GM12878 (cell line): ENCODE results near the gene MCM3AP. TPM values are rescaled to one million over a fixed set of nuclear protein-coding genes. Genes with fewer than 3 reads are reported as not detected.

Source experiments
- ATAC-seq: fragments of 200-7000 bp; cut with Tn5 transposase; 3 replicates; pipeline ENCODE4 v1.9.1; 2020; ENCODE audit warnings: mild to moderate bottlenecking, moderate library complexity
- BruUV-seq: library from RNA; stranded (reverse); fragments of 400-500 nt; replicated peaks from 2 replicates; lab custom pipeline; 2021; lab: Mats Ljungman, UMichigan
- CTCF ChIA-PET: fragments of 300-600 bp; sonication (Branson Sonifier 250); formaldehyde crosslinking; extraction: SDS; loops from one replicate; lab custom pipeline; 2021; ENCODE audit warnings: inconsistent platforms; lab: Yijun Ruan, JAX
- POLR2A ChIA-PET: fragments of 350-600 bp; formaldehyde crosslinking; extraction: SDS; loops from one replicate; lab custom pipeline; 2021; ENCODE audit warnings: inconsistent platforms; lab: Charles Lee
- RAD21 ChIA-PET: fragments of 300-600 bp; sonication (Branson Sonifier 250); formaldehyde crosslinking; loops from one replicate; lab custom pipeline; 2023; ENCODE audit warnings: antibody characterized with exemption; ENCODE audit not compliant: unreplicated experiment; lab: Charles Lee
- SMC1A ChIA-PET: fragments of 300-600 bp; sonication (Branson Sonifier 250); formaldehyde crosslinking; loops from one replicate; lab custom pipeline; 2023; ENCODE audit not compliant: unreplicated experiment, uncharacterized antibody; lab: Charles Lee
- DNase-seq: peaks from one replicate; pipeline ENCODE4 v3.0.0-alpha.2; 2011; ENCODE audit warnings: low read depth, low spot score
- FAIRE-seq: peaks from 3 replicates; lab custom pipeline; 2011; peaks lifted over from hg19 to GRCh38; lab: Jason Lieb, UNC
- H2AFZ ChIP-seq: 2 replicates; pipeline ENCODE4 v1.6.0; 2011; ENCODE audit warnings: low read depth, low read length, control low read depth; ENCODE audit not compliant: control insufficient read depth
- H3K27ac ChIP-seq: 2 replicates; pipeline ENCODE4 v1.5.1; 2011; ENCODE audit warnings: control low read depth; ENCODE audit not compliant: control insufficient read depth, insufficient read depth
- H3K27me3 ChIP-seq, 2 experiments: replicated peaks in 1 of 2; 2 replicates each; pipeline versions ENCODE4 v1.6.0 to v1.6.1; 2011; ENCODE audit warnings: low read length in 1 of 2; ENCODE audit not compliant: control insufficient read depth in 2 of 2, insufficient read depth in 2 of 2
- H3K36me3 ChIP-seq, 2 experiments: 2 replicates each; pipeline ENCODE4 v1.5.1; 2011; ENCODE audit warnings: low read length in 1 of 2; ENCODE audit not compliant: control insufficient read depth in 2 of 2, insufficient read depth in 2 of 2
- H3K4me1 ChIP-seq: 2 replicates; pipeline ENCODE4 v1.6.1; 2011; ENCODE audit warnings: mild to moderate bottlenecking, low read length, moderate library complexity, mixed read lengths; ENCODE audit not compliant: control insufficient read depth, insufficient read depth
- H3K4me2 ChIP-seq: 2 replicates; pipeline ENCODE4 v1.6.0; 2011; ENCODE audit warnings: control low read depth; ENCODE audit not compliant: control insufficient read depth, insufficient read depth
- H3K4me3 ChIP-seq: fragments of 200-600 bp; sonication (generic); 2 replicates; pipeline ENCODE4 v1.5.1; 2016
- H3K79me2 ChIP-seq: 2 replicates; pipeline ENCODE4 v1.6.0; 2011; ENCODE audit warnings: low read length; ENCODE audit not compliant: control insufficient read depth, insufficient read depth
- H3K9ac ChIP-seq: 2 replicates; pipeline ENCODE4 v1.8.0; 2011; ENCODE audit warnings: low read length, control low read depth, mixed read lengths; ENCODE audit not compliant: control insufficient read depth, insufficient read depth
- H3K9me3 ChIP-seq: replicated peaks from 3 replicates; pipeline ENCODE4 v1.5.1; 2011; ENCODE audit warnings: mild to moderate bottlenecking, low read length; ENCODE audit not compliant: control insufficient read depth, insufficient read depth
- H4K20me1 ChIP-seq: 2 replicates; pipeline ENCODE4 v1.6.0; 2011; ENCODE audit not compliant: control insufficient read depth, insufficient read depth
- BCL11A ChIP-seq: IDR thresholded peaks from 2 replicates; pipeline ENCODE4 v1.6.1; 2011; ENCODE audit warnings: low read depth, low read length
- CBX5 ChIP-seq: sonication (generic); IDR thresholded peaks from 2 replicates; pipeline ENCODE4 v1.6.1; 2016; ENCODE audit warnings: low read depth, moderate library complexity, mild to moderate bottlenecking, inconsistent platforms
- GATAD2B ChIP-seq: fragments of 450-650 bp; conservative IDR thresholded peaks from 2 replicates; pipeline ENCODE4 v1.6.1; 2017; ENCODE audit warnings: low read depth, mild to moderate bottlenecking, moderate library complexity
- KLF5 ChIP-seq: fragments of 450-650 bp; IDR thresholded peaks from 2 replicates; pipeline ENCODE4 v1.6.1; 2014; ENCODE audit warnings: mild to moderate bottlenecking; ENCODE audit not compliant: partially characterized antibody
- NRF1 ChIP-seq: conservative IDR thresholded peaks from 2 replicates; pipeline ENCODE4 v1.6.1; 2011; ENCODE audit warnings: mild to moderate bottlenecking, low read depth, low read length, improper control_type of control experiment
- RUNX3 ChIP-seq: IDR thresholded peaks from 2 replicates; pipeline ENCODE4 v1.6.1; 2012; ENCODE audit warnings: low read length, inconsistent platforms
- SMARCA5 ChIP-seq: fragments of 450-650 bp; IDR thresholded peaks from 2 replicates; pipeline ENCODE4 v1.6.1; 2017; ENCODE audit warnings: mild to moderate bottlenecking
- STAT1 ChIP-seq: fragments of 450-650 bp; conservative IDR thresholded peaks from 2 replicates; pipeline ENCODE4 v1.6.1; 2014; ENCODE audit warnings: antibody characterized with exemption, mild to moderate bottlenecking
- TARDBP ChIP-seq: IDR thresholded peaks from 2 replicates; pipeline ENCODE4 v1.6.1; 2016; ENCODE audit warnings: borderline replicate concordance
- ZBED1 ChIP-seq: IDR thresholded peaks from 2 replicates; pipeline ENCODE4 v1.6.1; 2016; ENCODE audit warnings: borderline replicate concordance
- ZNF207 ChIP-seq: fragments of 450-650 bp; IDR thresholded peaks from 2 replicates; pipeline ENCODE4 v1.6.1; 2014; ENCODE audit warnings: antibody characterized with exemption, mild to moderate bottlenecking, borderline replicate concordance
- ZSCAN29 ChIP-seq: fragments of 450-650 bp; IDR thresholded peaks from 2 replicates; pipeline ENCODE4 v1.6.1; 2017; ENCODE audit warnings: mild to moderate bottlenecking, moderate library complexity
- WGBS: methylation state at CpG from one replicate; pipeline ENCODE4 v1.1.6; 2016; ENCODE audit warnings: low lambda C conversion rate; ENCODE audit not compliant: insufficient replicate concordance, insufficient coverage; ENCODE audit errors: missing lambda C conversion rate; 5-methylcytosine and 5-hydroxymethylcytosine counted together
- in situ Hi-C: fragments of 300-500 bp; cut with MboI; formaldehyde crosslinking; loops from 9 replicates; pipeline ENCODE4 v1.14.3; 2018; ENCODE audit warnings: mixed read lengths
- intact Hi-C: fragments of 100-400 bp; cut with micrococcal nuclease; formaldehyde crosslinking; loops from one replicate; pipeline ENCODE4 v1.14.2; 2022; ENCODE audit not compliant: unreplicated experiment
- polyA plus RNA-seq, 11 experiments: library from polyadenylated mRNA; depleted of rRNA in 4 of 11; unstranded in 6 of 11; stranded (reverse) in 5 of 11; fragments of >200 nt; fragmentation: Nextera tagmentation in 4 of 11; fragmentation: Illumina TruSeq in 1 of 11; extraction: Ambion mirVana in 4 of 11; extraction: Trizol in 1 of 11; gene quantifications; 1 replicate in 1 of 11; 2 replicates in 10 of 11; pipeline versions ENCODE4 v1.2.1 to v1.2.3, GENCODE V29; 2011 to 2016; ENCODE audit warnings: inconsistent platforms in 2 of 11, missing spikeins in 2 of 11, low read depth in 1 of 11
- total RNA-seq, 4 experiments: library from RNA; depleted of rRNA in 3 of 4; stranded (reverse); fragments of >200 nt in 3 of 4; fragmentation: Illumina TruSeq in 1 of 4; extraction: Trizol in 1 of 4; gene quantifications; 2 replicates each; pipeline versions ENCODE4 v1.2.1 to v1.2.3, GENCODE V29; 2013 to 2021
- TF ChIP-seq, protein P1 (sequence below): IDR thresholded peaks from 2 replicates; pipeline ENCODE4 v1.6.1; 2011; ENCODE audit warnings: borderline replicate concordance, low read depth, mild to moderate bottlenecking, moderate library complexity, low read length; ENCODE audit not compliant: insufficient read depth, poor library complexity, severe bottlenecking
- TF ChIP-seq, protein P2 (sequence below): IDR thresholded peaks from 2 replicates; pipeline ENCODE4 v1.6.1; 2012; ENCODE audit warnings: low read depth, low read length, improper control_type of control experiment
- TF ChIP-seq, protein P3 (sequence below): IDR thresholded peaks from 2 replicates; pipeline ENCODE4 v1.6.1; 2011; ENCODE audit warnings: mild to moderate bottlenecking, low read depth, low read length, moderate library complexity; ENCODE audit not compliant: insufficient replicate concordance
- TF ChIP-seq, protein P4 (sequence below): fragments of 450-650 bp; IDR thresholded peaks from 2 replicates; pipeline ENCODE4 v1.6.1; 2018; ENCODE audit warnings: borderline replicate concordance, mild to moderate bottlenecking; ENCODE audit not compliant: partially characterized antibody
- TF ChIP-seq, protein P5 (sequence below): fragments of 450-650 bp; IDR thresholded peaks from 2 replicates; pipeline ENCODE4 v1.6.1; 2016; ENCODE audit warnings: mild to moderate bottlenecking

Gene MCM3AP
- total and polyA plus RNA-seq, 10 of the 15 experiments (the other 5 are each of a cell fraction or from before 2014, with no cell fraction given), result 6.1 to 95.7 (median 47.0) TPM

DNA sequence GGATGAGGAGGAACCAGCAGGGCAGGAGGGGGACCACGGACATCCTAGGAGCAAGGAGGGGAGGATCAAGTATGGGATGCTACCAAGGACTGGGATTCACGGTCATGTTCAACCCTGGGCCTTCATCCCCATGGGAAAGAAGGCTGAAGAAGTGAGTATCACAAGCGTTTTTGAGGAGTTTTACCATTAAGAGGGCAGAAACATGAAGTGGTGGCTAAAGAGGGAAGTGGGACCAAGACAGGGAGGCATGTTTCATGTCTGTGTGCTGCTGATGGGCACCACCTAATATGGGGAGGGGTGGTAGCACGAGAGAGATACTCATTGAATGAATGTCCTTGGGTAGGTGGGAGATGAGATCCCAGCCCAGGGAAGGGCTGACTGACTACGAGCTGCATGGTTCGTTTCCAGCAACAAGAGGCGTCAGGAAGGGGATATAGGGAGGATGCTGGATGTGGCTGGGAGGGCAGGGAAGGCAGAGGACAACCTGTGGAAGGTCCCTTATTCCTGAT lies 45.5 kb downstream of the MCM3AP start (continued):
- TF ChIP-seq, protein P1, sequence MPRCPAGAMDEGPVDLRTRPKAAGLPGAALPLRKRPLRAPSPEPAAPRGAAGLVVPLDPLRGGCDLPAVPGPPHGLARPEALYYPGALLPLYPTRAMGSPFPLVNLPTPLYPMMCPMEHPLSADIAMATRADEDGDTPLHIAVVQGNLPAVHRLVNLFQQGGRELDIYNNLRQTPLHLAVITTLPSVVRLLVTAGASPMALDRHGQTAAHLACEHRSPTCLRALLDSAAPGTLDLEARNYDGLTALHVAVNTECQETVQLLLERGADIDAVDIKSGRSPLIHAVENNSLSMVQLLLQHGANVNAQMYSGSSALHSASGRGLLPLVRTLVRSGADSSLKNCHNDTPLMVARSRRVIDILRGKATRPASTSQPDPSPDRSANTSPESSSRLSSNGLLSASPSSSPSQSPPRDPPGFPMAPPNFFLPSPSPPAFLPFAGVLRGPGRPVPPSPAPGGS, result no peak
- TF ChIP-seq GATAD2B (no peak), BCL11A (no peak)

DNA sequence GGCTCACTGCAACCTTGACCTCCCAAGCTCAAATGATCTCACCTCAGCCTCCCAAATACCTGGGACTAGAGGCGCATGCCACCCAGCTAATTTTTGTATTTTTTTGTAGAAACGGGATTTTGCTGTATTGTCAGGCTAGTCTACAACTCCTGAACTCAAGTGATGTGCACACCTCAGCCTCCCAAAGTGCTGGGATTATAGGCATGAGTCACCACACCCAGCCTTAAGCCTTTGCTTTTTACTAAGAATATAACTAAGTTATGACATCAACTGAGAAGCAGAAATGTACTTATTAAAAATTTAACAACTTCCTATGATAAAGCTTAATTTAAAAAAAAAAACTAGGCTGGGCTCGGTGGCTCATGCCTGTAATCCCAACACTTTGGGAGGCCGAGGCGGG lies 47.9 kb downstream of the MCM3AP start:
- RAD21 ChIA-PET, result interaction anchor here (1.8 kb wide), 1 partner anchor 94 kb away, joined by 4 read pairs; no protein-coding TSS in a partner anchor
- FAIRE-seq (no peak), DNase-seq (no peak), ATAC-seq (no peak)
- SMC1A ChIA-PET, result no interaction called here
- POLR2A ChIA-PET, result no interaction called here
- in situ Hi-C loops, result no loop called here
- no TSS peak for BruUV-seq
- Histone ChIP-seq H3K4me3 (no peak overlapping the region), H3K27me3 (no peaks in the 10 kb centered on the region), H2AFZ (no peak overlapping the region), H3K9me3 (no peaks in the 10 kb centered on the region), H3K79me2 (no peaks in the 10 kb centered on the region), H4K20me1 (no peaks in the 10 kb centered on the region), H3K9ac (no peak overlapping the region), H3K36me3 (peaks cover 12 to 43% of the 10 kb centered on the region in 2 experiments), H3K4me1 (no peaks in the 10 kb centered on the region), H3K4me2 (no peak overlapping the region), H3K27ac (no peak overlapping the region)
- WGBS, result 96% methylated on average over 5 of the region's 5 CpGs
- CTCF ChIA-PET, result interaction anchor here (0.9 to 1.1 kb wide), 2 partner anchors 13 to 16 kb away, joined by 3 read pairs; no protein-coding TSS in a partner anchor
- intact Hi-C loops, result no loop called here
- TF ChIP-seq ZSCAN29, result no peak
- no peak for TF ChIP-seq TARDBP
- no peak for TF ChIP-seq KLF5
- TF ChIP-seq RUNX3, result no peak
- no peak for TF ChIP-seq SMARCA5
- no peak for TF ChIP-seq CBX5
- TF ChIP-seq, protein P2, sequence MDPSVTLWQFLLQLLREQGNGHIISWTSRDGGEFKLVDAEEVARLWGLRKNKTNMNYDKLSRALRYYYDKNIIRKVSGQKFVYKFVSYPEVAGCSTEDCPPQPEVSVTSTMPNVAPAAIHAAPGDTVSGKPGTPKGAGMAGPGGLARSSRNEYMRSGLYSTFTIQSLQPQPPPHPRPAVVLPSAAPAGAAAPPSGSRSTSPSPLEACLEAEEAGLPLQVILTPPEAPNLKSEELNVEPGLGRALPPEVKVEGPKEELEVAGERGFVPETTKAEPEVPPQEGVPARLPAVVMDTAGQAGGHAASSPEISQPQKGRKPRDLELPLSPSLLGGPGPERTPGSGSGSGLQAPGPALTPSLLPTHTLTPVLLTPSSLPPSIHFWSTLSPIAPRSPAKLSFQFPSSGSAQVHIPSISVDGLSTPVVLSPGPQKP, result no peak
- TF ChIP-seq ZNF207, result no peak
- TF ChIP-seq, protein P3, sequence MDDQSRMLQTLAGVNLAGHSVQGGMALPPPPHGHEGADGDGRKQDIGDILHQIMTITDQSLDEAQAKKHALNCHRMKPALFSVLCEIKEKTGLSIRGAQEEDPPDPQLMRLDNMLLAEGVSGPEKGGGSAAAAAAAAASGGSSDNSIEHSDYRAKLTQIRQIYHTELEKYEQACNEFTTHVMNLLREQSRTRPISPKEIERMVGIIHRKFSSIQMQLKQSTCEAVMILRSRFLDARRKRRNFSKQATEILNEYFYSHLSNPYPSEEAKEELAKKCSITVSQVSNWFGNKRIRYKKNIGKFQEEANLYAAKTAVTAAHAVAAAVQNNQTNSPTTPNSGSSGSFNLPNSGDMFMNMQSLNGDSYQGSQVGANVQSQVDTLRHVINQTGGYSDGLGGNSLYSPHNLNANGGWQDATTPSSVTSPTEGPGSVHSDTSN, result no peak
- TF ChIP-seq, protein P4, sequence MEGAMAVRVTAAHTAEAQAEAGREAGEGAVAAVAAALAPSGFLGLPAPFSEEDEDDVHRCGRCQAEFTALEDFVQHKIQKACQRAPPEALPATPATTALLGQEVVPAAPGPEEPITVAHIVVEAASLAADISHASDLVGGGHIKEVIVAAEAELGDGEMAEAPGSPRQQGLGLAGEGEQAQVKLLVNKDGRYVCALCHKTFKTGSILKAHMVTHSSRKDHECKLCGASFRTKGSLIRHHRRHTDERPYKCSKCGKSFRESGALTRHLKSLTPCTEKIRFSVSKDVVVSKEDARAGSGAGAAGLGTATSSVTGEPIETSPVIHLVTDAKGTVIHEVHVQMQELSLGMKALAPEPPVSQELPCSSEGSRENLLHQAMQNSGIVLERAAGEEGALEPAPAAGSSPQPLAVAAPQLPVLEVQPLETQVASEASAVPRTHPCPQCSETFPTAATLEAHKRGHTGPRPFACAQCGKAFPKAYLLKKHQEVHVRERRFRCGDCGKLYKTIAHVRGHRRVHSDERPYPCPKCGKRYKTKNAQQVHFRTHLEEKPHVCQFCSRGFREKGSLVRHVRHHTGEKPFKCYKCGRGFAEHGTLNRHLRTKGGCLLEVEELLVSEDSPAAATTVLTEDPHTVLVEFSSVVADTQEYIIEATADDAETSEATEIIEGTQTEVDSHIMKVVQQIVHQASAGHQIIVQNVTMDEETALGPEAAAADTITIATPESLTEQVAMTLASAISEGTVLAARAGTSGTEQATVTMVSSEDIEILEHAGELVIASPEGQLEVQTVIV, result no peak
- TF ChIP-seq NRF1, result no peak
- no peak for TF ChIP-seq ZBED1
- TF ChIP-seq, protein P5, sequence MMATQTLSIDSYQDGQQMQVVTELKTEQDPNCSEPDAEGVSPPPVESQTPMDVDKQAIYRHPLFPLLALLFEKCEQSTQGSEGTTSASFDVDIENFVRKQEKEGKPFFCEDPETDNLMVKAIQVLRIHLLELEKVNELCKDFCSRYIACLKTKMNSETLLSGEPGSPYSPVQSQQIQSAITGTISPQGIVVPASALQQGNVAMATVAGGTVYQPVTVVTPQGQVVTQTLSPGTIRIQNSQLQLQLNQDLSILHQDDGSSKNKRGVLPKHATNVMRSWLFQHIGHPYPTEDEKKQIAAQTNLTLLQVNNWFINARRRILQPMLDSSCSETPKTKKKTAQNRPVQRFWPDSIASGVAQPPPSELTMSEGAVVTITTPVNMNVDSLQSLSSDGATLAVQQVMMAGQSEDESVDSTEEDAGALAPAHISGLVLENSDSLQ, result no peak
- no peak for TF ChIP-seq STAT1
